ENCODE results near the gene ZNF777. TPM values are rescaled to one million over a fixed set of nuclear protein-coding genes. Genes with fewer than 3 reads are reported as not detected.
"Not testable (repeated sequence)": the region's sequence is repeated elsewhere in the genome, so short reads cannot be mapped to it uniquely, and the experiment has no call there.

Gene ZNF777
- total RNA-seq = 5.3 TPM

DNA sequence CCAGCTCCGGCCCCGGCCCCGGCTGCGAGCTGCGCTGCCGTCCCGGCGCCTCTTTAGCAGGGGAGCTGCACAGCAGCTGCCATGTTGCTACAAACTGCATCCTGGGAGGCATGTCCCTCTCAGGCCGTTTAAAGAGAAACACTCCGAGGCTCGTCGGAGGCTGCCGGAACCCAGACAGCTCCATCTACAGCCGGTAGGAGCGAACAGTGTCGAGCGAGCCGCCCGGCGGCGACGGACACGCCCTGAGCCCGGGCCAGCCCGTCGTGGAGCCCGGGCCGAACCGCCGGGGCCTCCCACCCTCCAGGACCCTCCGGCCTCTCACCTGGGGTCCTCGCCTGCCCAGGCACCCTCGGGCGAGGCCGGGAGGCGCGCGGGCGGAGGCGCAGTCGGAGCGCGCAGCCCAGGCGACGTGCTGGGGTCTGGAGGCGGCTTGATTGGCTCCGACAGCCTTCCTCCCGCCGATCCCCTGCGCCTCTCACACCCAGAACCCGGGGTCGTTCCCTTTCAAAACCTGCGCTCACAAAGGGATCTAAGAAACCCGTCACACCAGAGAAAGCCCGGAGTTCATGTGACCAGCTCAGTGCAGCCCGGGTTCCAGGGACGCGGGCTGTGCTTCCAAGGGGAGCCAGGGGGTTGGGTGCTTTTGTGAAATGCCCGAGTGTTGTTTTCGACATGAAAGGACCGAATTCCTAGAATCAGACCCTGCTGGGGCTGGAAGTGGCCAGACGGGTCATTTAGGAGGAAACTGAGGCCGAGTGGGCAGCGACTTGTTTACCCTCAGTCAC, at the start of gene ZNF777:
ZNF777 (minus strand) TSS at position 570 of the 785 bp plus-strand sequence. CDS start 5,040 bp downstream, outside the sequence.
- peak; percentile 93 for DNase-seq

DNA sequence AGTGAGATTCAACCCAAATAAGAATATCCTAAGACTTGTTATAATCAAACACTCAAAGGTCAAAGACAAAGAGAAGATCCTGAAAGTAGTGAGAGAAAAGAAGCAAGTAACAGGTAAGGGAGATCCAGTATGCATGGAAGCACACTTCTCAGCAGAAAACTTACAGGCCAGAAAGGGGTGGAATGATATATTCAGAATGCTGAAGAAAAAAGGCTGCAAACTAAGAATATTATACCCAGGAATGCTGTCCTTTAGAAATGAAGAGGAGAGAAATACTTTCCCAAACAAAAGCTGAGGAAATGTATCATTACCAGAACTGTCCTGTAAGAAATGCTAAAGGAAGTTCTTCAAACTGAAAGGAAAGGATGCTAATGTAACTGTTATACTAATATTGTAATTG, 49.4 kb upstream of the ZNF777 start:
- no peak for DNase-seq

GRCh38 chr7:149509774-149510173, 48.9 kb upstream of the ZNF777 start:
- DNase-seq = no peak

DNA sequence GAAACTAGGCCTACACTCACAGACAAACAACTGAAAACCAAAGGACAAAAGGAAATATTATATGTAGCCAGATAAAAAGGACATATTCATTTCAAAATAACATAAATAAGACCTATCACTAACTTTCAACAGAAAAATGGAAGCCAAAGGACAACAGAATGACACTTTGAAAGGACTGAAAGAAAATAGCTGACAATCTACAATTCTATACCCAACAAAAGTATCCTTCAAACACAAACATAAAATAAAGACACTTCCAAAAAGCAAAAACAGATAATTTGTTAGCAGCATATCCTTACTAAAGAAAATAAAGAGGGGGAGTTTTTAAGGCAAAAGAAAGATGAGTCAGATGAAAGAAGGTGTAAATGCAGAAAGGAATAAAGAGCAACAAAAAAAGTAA, 44.7 kb upstream of the ZNF777 start:
- DNase-seq = no peak

DNA sequence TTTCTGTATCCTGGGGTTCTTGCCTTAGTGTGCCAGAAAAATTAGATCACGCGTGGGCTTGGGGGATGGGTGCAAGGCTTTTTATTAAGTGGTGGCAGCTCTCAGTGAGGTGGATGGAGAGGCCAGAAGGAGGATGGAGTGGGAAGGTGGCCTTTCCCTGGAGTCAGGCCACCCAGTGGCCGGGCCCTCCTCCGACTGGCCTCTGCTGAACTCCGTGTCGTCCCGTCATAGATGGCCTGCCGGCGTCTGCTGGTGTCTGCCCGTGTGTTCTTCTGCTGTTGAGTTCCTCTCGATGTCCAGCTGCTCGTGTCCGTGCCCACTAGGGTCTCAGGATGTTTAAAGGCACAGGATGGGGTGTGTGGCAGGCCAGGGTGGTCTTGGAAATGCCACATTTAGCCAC, 40.8 kb upstream of the ZNF777 start:
- no peak for DNase-seq

GRCh38 chr7:149500910-149501309, 40.0 kb upstream of the ZNF777 start:
- no peak for DNase-seq

- no peak for DNase-seq
Observed at GRCh38 chr7:149500201-149500600, 39.3 kb upstream of the ZNF777 start.

DNA sequence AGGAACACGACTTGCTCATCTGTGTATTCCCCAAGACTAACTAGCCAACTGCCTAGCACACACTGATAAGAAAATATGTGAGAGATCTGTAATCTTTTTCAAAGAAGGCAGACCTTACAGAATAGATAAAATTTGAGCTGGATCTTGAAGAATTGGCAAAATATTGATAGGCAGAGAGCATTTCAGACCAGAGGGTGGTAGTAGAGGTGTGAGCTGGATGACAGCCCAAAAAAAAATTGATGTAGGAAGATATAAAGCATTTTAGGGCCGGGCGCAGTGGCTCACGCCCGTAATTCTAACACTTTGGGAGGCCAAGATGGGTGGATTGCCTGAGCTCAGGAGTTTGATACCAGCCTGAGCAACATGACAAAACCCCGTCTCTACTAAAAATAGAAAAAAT, 37.9 kb upstream of the ZNF777 start:
- DNase-seq = no peak

GRCh38 chr7:149497467-149498261, 36.8 kb upstream of the ZNF777 start, which contains the start of gene ZNF746:
Gene ZNF746 (minus strand): TSS chr7:149497809. CDS start chr7:149497536, 273 bp downstream.
- DNase-seq = peak; percentile 86

GRCh38 chr7:149496642-149497391, 36.0 kb upstream of the ZNF777 start:
- peak; percentile 51 for DNase-seq

- peak; percentile 93 for DNase-seq
Observed at GRCh38 chr7:149495785-149496641, 35.2 kb upstream of the ZNF777 start.

DNA sequence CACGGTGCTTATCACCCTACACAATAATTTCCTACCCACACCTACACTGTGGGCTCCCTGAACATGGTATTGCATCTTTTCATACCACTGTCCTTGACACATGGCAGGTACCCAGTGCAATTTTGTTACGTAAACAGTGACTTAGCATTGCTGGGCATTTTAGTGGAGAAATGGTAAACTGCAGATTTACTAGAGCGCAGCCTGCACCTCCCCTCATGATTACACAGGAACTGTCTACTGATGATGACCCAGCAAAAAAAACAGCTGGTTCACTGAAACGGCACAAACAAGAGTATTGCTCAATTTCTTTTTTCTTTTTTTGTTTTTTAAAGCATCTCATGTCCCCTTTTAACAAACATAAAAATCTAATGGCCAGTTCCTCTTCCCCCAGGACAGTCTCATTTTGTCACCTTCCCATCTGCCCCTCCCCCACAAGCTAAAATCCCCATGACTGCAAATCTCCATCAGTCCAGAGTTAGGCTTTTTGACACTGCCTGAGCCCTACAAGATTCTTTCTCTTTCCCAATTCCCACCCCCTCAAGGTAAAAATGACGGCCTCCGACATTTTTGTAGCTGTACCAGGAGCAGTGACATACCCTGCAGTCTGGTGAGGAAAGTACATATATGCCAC, 34.0 kb upstream of the ZNF777 start:
- no peak for DNase-seq

DNA sequence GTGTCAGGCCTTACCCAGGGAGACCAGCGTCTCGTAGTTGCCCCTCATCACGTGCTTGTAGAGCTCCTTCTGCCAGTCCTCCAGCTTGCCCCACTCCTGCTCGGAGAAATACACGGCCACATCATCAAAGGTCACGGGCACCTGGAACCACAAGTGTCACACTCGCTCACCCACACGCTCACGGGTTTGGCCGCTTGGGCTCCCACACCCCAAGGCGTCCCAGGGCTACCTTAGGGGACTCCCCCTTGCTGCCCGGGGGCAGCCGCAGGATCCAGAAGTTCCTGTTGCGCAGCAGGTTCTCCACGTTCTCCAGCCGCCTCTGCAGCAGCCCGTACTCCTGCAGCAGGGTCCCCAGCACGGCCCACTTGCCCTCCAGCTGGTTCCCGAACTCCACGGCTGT, 33.1 kb upstream of the ZNF777 start:
- not testable (repeated sequence) for DNase-seq

DNA sequence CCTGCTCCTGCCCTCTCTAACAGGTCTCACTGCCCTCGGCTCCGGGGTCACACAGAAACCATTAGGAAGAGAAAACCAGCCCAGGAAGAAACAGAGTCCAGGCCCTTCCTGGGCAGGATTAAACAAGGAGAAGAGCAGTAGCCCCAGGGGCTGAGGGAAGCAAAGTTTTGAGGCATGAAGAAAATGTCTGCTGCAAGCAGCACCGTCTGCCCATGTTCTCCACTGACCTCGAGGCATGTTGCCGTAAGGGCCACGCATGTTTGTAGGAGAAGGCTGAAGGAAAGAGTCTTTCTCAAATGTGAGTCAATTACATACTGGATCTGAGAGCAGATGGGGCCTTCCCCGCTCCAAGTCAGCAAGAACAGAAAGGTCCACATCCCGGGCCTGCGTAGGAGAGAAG, 32.5 kb upstream of the ZNF777 start:
- DNase-seq = no peak

GRCh38 chr7:149490083-149490760, 29.4 kb upstream of the ZNF777 start:
- DNase-seq = no peak

GRCh38 chr7:149489391-149490024, 28.6 kb upstream of the ZNF777 start:
- no peak for DNase-seq

DNA sequence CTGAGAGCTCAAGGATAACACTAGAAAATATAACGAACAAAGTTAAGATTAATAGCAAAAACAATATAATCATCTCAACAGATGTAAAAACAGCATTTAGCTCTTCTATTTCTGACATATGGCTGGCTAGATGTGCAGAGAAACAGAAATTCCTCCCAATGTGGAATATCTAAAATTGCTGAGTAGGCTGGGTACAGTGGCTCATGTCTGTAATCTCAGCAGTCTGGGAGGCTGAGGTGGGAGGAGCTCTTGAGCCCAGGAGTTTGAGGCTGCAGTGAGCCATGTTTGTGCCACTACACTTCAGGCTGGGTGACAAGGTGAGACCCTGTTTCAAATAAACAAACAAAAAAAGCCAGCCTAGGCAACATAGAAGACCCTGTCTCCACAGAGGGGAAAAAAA, 18.7 kb upstream of the ZNF777 start:
- DNase-seq = no peak

- no peak for DNase-seq
Observed at GRCh38 chr7:149478754-149479153, 17.9 kb upstream of the ZNF777 start.

- DNase-seq = no peak
Observed at GRCh38 chr7:149477494-149478443, 16.9 kb upstream of the ZNF777 start.

Data from tongue (tissue), 2 donors.